GM12892 (cell line): Measurements from ENCODE around the gene SERP2.

Experiments used
- DNase-seq: peaks from one replicate; pipeline ENCODE4 v3.0.0; 2011; ENCODE audit not compliant: insufficient read length
- FAIRE-seq: peaks from 2 replicates; lab custom pipeline; 2011; peaks lifted over from hg19 to GRCh38; lab: Jason Lieb, UNC
- POLR2A ChIP-seq: IDR thresholded peaks from 2 replicates; pipeline ENCODE4 v1.6.1; 2011; ENCODE audit warnings: low read depth, low read length, control low read depth
- POLR2AphosphoS5 ChIP-seq: IDR thresholded peaks from 2 replicates; pipeline ENCODE4 v1.6.1; 2011; ENCODE audit warnings: low read depth, low read length, control low read depth
- TAF1 ChIP-seq: IDR thresholded peaks from 2 replicates; pipeline ENCODE4 v1.6.1; 2011; ENCODE audit warnings: low read depth, mild to moderate bottlenecking, control low read depth, low read length, borderline replicate concordance

SERP2 gene

GRCh38 chr13:44433863-44434765, 60.5 kb downstream of the SERP2 start:
- DNase-seq (no peak), FAIRE-seq (no peak)
- TF ChIP-seq POLR2A = no peak
- TF ChIP-seq POLR2AphosphoS5 = no peak
- TF ChIP-seq TAF1 = no peak

GRCh38 chr13:44434766-44435141, 61.1 kb downstream of the SERP2 start:
- FAIRE-seq (no peak), DNase-seq (no peak)
- no peak for TF ChIP-seq POLR2AphosphoS5
- no peak for TF ChIP-seq TAF1
- no peak for TF ChIP-seq POLR2A

DNA sequence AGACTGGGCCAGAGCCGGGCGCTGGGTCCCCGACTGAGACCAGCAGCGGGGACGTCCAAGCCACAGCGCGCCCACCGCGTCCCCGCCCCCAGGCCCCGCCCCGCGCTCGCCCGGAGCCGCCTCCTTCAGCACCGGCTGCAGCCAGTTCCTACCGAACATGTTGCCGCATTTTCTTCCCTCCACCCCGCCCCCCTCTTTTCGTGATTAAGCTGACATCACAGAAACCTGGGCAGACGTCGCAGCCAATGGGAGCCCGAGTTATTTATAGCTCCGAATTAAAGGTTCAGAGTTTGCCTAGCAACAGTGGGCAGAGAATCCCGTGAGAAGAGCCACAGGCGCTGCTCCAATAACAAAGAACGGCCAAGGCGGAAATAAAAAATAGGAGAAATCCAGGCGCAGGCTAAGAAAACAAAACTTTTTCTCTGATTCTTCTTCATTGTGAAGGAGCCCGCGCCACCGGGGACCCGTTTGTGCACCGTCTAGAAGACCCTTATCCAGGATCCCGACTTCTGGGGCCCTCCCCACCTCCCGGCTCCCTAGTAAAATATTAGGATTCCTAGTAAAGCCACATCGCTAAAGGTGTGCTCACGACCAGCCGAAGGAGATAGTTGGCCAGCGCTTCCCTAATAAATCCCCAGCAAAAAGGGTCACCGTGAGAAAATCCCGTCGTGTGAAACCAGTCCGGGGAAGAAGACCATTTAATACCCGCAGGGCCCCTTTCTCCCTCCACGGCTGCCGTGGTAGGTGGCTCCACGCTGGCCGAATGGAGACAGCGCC, 61.7 kb downstream of the SERP2 start:
- FAIRE-seq (peak; percentile 67), DNase-seq (peak; percentile 36)
- TF ChIP-seq TAF1 (no peak), POLR2A (no peak), POLR2AphosphoS5 (no peak)

- TF ChIP-seq TAF1 (no peak), POLR2A (no peak), POLR2AphosphoS5 (no peak)
- FAIRE-seq (peak; percentile 51), DNase-seq (no peak)
These were observed 62.4 kb downstream of the SERP2 start for GRCh38 chr13:44435919-44436510.

DNA sequence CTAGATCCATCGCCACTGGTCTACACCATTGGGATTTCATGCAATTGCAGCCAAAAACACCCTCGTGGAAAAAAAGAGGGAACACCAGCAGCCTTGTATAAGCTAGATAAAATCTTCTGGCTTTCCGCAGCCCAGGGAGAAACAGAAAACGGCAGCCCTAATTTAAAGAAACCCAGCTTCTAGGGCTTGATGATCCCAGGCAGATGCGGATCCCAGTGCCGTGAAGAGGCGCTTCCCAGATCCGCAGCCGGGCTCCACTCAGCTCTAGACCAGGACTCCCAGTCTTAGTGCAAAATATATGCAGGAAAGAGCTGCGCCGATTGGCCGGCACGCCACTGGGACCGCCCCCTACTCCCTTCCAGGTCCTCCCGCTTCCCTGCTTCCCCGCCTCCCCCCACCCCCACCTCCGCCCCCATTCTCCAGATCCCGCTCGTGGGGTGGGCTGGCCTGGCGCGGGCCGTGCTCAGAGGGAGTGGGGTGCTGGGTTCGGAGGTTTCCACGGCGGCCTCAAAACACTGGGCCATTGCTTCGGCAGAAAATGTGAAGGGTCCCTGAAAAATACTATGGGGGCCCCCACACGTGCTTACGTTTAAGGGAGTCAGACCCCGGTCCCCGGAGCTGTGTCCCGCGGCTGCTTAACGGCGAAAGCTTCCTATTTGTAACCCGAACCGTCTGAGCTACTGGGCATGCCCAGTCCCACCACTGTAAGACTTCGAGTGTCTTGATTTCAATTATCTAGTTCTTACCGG, 63.1 kb downstream of the SERP2 start:
- peak; percentile 72 for FAIRE-seq
- TF ChIP-seq TAF1 (no peak), POLR2A (no peak), POLR2AphosphoS5 (no peak)
- no peak for DNase-seq

- FAIRE-seq (no peak), DNase-seq (no peak)
- TF ChIP-seq POLR2AphosphoS5 = no peak
- TF ChIP-seq TAF1 = no peak
- no peak for TF ChIP-seq POLR2A
These were observed 64.0 kb downstream of the SERP2 start for GRCh38 chr13:44437356-44438233.

DNA sequence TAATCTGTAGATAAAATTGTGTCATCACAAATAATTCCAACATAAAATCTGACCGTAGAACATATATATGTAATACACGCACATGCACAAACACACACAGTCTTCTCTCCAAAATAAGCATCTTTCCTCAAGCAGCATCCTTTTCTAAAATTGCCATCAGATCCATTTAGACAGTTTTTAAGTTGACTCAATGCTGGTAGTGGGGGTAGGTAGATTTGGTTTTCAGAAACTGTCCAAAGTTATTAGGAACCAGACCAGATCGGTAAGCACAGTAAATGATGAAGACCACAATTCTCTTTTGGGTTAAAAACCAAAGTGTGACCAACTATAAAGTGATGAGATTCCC, 64.6 kb downstream of the SERP2 start:
- FAIRE-seq = no peak

DNA sequence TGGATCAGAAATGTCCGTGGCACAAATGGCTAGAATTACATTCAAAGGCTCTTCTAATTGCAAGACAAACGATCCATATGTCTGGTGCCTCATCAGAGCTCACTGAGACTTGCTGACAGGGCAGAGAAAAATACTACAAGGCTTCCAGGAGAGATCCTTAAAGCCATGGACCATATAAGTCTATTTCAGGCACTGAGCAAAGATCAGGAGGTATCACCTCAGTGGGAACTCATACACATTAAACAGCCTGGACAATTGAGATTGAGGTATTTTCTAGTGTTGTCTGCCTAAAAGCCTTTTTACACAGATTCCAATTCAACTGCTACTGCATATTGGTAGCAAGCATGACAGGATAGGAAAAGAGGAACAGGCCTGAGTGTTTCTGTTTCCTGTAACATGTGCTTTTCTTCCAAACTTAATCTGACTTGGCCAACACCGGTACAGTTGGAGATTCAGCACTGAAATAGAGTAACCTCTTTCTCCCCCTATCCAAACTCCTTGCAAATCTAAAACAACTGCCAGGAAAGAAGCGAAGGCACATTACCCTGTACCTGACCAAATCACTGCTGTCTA, 65.9 kb downstream of the SERP2 start:
- FAIRE-seq (no peak), DNase-seq (no peak)
- TF ChIP-seq TAF1 = no peak
- TF ChIP-seq POLR2AphosphoS5 = no peak
- no peak for TF ChIP-seq POLR2A

More for the DNA sequence above, 64.6 kb downstream of the SERP2 start:
- no peak for TF ChIP-seq POLR2A
- no peak for TF ChIP-seq POLR2AphosphoS5
- no peak for DNase-seq

DNA sequence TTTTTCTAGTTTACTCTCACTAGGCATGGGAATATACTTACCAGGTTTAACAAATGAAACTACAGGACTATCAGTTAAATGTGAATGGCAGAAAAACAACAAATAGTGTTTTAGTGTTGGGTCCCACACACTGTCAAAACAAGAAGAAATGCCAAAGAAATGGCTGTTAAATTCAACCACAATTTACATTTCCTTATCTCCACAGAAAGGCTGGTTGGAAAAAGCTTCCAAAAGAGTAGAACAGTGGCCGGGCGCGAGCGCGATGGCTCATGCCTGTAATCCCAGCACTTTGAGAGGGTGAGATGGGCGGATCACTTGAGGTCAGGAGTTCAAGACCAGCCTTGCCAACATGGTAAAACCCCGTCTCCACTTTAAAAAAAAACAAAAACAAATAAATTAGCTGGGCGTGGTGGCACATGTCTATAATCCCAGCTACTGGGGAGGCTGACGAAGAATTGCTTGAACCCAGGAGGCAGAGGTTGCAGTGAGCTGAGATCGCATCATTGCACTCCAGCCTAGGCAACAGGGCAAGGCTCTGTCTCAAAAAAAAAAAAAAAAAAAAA, 66.5 kb downstream of the SERP2 start:
- DNase-seq (no peak), FAIRE-seq (no peak)
- no peak for TF ChIP-seq POLR2A
- TF ChIP-seq TAF1 = no peak
- TF ChIP-seq POLR2AphosphoS5 = no peak
